22Rv1 (cell line): ENCODE measurements around the gene PTPN3.

Source experiments
- H3K27ac ChIP-seq: fragments of 450-650 bp; 2 replicates; pipeline ENCODE4 v1.5.1; 2017
- ZFX ChIP-seq: fragments of 450-650 bp; IDR thresholded peaks from 2 replicates; pipeline ENCODE4 v1.6.1; 2017; ENCODE audit warnings: antibody characterized with exemption, borderline replicate concordance
- TF ChIP-seq, protein P1 (sequence below): fragments of 450-650 bp; IDR thresholded peaks from 2 replicates; pipeline ENCODE4 v1.5.1; 2017; ENCODE audit warnings: mild to moderate bottlenecking

The PTPN3 gene

DNA sequence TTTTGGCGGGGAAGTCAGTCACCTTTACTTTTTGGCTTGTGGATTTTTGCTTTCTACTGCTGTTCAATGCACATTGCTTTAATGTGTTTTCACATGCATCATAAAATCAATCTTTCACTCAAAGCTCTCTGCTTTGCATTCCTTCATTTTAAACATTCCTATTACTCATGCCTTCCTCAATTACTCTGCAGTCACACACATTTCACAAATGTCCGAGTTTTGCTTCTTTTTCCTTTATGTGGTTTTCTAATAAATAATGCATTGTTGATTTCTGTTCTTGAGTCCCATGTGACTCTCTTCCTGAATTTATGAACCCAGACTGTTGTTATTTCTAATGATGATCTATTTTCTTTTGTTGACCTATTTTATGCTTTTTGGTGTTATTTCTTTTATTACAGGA lies 95.0 kb downstream of the PTPN3 start:
- TF ChIP-seq, protein P1, sequence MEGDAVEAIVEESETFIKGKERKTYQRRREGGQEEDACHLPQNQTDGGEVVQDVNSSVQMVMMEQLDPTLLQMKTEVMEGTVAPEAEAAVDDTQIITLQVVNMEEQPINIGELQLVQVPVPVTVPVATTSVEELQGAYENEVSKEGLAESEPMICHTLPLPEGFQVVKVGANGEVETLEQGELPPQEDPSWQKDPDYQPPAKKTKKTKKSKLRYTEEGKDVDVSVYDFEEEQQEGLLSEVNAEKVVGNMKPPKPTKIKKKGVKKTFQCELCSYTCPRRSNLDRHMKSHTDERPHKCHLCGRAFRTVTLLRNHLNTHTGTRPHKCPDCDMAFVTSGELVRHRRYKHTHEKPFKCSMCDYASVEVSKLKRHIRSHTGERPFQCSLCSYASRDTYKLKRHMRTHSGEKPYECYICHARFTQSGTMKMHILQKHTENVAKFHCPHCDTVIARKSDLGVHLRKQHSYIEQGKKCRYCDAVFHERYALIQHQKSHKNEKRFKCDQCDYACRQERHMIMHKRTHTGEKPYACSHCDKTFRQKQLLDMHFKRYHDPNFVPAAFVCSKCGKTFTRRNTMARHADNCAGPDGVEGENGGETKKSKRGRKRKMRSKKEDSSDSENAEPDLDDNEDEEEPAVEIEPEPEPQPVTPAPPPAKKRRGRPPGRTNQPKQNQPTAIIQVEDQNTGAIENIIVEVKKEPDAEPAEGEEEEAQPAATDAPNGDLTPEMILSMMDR, result no peak
- TF ChIP-seq ZFX, result no peak
- H3K27ac ChIP-seq, result no peak overlapping the region

DNA sequence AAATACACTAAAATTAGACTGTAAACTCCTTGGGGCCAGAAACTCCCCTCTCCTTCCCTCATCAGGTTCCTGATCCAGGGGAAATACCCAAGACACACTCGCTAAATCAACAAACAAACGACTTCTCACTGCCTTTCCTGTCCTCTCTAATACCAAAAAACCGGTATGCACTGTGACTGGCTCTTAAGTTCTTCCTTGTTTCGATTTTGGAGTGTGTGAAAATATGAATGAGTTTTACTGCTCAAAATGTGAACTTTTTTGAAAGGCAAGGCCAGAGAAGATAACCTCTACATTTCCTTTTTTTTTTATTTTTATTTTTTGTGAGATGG lies 96.2 kb downstream of the PTPN3 start:
- TF ChIP-seq, protein P1, result no peak
- TF ChIP-seq ZFX, result no peak
- H3K27ac ChIP-seq, result no peak overlapping the region

DNA sequence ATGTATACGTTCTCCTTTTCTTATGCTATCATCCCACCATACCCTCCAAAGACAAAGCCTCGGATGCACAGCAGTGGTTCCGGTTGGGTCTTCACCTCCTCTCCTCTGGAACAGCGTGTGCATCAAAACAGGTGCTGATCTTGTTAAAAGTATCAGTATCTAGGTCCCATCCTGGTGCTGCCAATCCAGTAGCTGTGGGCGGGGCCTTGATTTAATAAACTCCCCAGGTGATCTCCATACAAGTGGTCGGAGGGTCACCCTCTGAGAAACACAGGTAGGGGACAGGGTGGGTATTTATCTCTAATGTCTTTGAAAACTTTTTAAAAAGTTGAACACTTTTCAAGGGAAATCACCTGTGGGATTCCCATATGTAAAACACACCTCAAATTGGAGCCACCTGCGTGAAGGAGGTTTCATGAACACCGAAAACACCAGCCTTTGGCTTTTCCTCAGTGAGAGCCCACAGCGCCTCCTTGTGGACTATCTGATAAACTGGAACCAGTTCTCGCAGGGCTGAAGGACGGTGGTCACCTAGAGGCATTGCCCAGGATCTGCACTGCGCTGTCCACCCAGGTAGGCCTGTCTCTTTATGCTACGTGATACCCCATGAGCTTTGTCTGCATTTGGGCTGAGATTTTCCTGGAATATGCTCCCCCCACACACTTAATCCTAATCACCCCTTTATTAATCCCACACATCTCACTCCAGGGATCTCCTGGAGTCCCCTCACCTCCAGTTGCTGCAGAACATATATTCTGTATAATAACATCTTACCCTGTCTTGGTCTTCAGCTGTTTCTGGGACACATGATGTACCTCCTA lies 96.7 kb downstream of the PTPN3 start:
- no peak overlapping the region for H3K27ac ChIP-seq

DNA sequence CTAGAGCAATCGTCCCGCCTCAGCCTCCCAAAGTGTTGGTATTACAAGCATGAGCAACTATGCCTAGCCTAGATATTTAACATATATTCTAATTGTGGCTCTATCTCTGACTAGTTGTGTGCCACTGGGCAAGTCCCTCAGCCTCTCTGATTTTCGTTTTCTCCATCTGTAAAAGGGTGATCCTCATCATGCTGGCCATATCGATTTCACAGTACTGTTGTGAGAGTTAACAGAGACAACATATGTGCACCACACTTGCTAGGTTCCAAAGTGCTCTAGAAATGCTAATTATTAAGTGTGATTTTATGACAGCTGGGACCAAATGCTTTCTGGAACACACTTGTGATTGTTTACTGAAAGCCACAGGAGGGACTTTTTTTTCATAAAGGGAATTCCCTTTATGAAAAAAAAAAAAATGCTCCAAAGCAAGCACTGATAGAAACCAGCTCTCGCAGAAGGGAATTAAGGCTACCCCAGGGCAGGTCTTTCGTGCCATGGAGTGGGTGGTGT lies 98.8 kb downstream of the PTPN3 start:
- no peak overlapping the region for H3K27ac ChIP-seq
- TF ChIP-seq, protein P1, result no peak
- TF ChIP-seq ZFX, result no peak

More for the DNA sequence above, 96.7 kb downstream of the PTPN3 start:
- TF ChIP-seq, protein P1, result peak; percentile 94
- no peak for TF ChIP-seq ZFX

DNA sequence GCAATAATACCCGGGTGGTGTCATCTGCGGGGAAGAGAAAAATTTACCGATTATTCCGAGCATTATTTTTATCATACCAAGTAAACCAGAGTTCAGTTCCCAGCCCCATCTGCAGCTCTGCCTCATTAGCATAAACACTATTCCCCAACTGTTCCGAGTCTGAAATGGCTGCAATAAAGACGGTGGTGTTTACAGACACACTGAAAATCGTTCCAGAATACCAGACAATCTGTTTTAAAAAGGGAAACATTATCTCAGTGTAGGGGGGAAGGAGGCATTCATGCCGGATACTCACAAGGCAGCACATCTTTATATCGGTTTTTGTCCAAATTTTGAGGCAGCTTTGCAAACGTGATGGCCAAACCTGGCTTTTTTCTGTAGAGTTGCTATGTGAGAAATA lies 106.9 kb downstream of the PTPN3 start:
- H3K27ac ChIP-seq, result no peak overlapping the region
- no peak for TF ChIP-seq ZFX
- TF ChIP-seq, protein P1, result no peak

DNA sequence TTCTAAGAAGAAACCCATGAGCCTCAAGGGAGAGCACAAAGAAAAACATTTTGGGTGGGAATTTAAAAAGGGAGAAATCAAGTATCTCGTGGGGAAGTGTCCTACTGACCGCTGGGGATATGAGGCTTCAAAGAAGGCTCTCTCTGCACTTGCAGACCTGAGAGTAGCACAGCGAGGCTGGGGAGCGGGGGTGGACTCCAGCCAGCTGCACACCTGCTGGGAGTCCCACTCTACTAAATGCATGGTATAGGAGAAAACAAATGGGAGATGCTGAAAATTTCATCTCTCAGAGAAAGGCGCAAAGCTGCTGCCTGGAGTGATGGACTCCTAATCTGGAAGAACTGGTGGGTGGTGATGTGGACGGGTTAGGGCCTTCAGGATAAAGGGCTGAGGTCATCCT lies 110.3 kb downstream of the PTPN3 start:
- no peak for TF ChIP-seq ZFX

DNA sequence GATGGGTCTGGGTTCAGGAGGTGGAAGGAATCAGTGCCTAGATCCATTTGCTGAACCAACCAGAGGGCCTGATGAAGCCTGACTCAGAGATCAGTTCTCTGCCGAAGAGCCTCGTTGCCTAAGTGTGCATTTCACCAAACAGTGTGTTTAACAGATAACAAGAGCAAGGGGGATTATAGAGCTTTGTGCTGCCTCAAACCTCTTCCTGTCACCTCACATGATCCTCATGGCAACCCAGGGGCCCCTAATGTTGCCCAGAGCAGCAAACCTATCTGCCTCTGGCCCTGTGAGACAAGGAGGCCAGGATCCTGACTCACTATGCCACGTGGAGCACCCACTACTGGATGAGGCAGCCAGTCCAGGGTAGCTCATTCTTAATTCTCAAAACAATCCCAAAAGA lies 110.9 kb downstream of the PTPN3 start:
- H3K27ac ChIP-seq, result no peak overlapping the region
- no peak for TF ChIP-seq ZFX
- TF ChIP-seq, protein P1, result no peak

More for the DNA sequence above, 110.3 kb downstream of the PTPN3 start:
- no peak overlapping the region for H3K27ac ChIP-seq
